ENCODE results near the gene AKAP8L.

DNA sequence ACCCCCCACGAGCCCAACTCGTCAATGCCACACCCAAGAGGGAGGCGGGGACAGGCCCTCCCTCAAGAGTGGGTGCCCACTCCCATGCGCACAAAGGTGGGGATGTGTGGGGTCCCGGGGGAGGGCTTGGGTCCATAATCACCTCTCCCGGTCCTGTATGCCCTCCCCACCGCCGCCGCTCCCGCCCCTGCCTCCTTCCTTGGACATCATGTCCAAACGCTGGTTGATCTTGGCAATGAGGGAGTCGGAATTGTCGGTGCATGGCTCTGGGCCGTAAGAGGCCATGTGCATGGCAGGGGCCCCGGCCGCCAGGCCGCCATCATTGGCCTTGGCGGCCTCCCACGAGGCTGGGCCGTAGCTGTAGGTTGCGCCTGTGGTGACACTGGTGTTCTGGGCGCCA lies 45.1 kb downstream of the AKAP8L start:
- no peak for TF ChIP-seq EZH2 (IDR thresholded peaks at IDR 0.05; ENCODE audit: borderline replicate concordance, low read depth, low read length, poor library complexity, severe bottlenecking)
- TF ChIP-seq, protein P1, sequence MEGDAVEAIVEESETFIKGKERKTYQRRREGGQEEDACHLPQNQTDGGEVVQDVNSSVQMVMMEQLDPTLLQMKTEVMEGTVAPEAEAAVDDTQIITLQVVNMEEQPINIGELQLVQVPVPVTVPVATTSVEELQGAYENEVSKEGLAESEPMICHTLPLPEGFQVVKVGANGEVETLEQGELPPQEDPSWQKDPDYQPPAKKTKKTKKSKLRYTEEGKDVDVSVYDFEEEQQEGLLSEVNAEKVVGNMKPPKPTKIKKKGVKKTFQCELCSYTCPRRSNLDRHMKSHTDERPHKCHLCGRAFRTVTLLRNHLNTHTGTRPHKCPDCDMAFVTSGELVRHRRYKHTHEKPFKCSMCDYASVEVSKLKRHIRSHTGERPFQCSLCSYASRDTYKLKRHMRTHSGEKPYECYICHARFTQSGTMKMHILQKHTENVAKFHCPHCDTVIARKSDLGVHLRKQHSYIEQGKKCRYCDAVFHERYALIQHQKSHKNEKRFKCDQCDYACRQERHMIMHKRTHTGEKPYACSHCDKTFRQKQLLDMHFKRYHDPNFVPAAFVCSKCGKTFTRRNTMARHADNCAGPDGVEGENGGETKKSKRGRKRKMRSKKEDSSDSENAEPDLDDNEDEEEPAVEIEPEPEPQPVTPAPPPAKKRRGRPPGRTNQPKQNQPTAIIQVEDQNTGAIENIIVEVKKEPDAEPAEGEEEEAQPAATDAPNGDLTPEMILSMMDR (conservative IDR thresholded peaks at IDR 0.05; ENCODE audit: low read depth, low read length), result no peak
